Heart left ventricle (tissue), 16 donors: ENCODE data around the gene METRNL. TPM values are rescaled to one million over a fixed set of nuclear protein-coding genes. Genes with fewer than 3 reads are reported as not detected.
"Not testable (repeated sequence)": the region's sequence is repeated elsewhere in the genome, so short reads cannot be mapped to it uniquely, and the experiment has no call there.

ENCODE experiments used
- ATAC-seq, 4 donors: fragments of 200-7000 bp; cut with Tn5 transposase; one replicate each; pipeline ENCODE4 v1.9.1; 2020 to 2022; ENCODE audit warnings: moderate library complexity in 4 of 4, mild to moderate bottlenecking in 3 of 4, moderate number of reproducible peaks in 1 of 4
- DNase-seq, 5 donors: peaks; one replicate each; pipeline ENCODE4 v3.0.0-alpha.2; 2020
- H3K27ac ChIP-seq, 12 donors: fragments of 200-600 bp; sonication (generic) in 4 of 12; one replicate each; pipeline versions ENCODE4 v1.5.0 to v1.8.0; 2016 to 2022; ENCODE audit warnings: mild to moderate bottlenecking in 2 of 12
- H3K27me3 ChIP-seq, 9 donors: fragments of 200-600 bp; sonication (generic) in 2 of 9; one replicate each; pipeline versions ENCODE4 v1.5.1 to v1.8.0; 2016 to 2022; ENCODE audit warnings: mild to moderate bottlenecking in 3 of 9
- H3K36me3 ChIP-seq, 9 donors: fragments of 200-600 bp; sonication (generic) in 2 of 9; one replicate each; pipeline versions ENCODE4 v1.5.0 to v1.8.0; 2018 to 2022; ENCODE audit warnings: mild to moderate bottlenecking in 2 of 9
- H3K4me1 ChIP-seq, 12 donors: fragments of 200-600 bp; sonication (generic) in 4 of 12; one replicate each; pipeline versions ENCODE4 v1.5.0 to v1.8.0; 2016 to 2022; ENCODE audit warnings: mild to moderate bottlenecking in 3 of 12
- H3K4me3 ChIP-seq, 12 donors: fragments of 200-600 bp; sonication (generic) in 4 of 12; one replicate each; pipeline versions ENCODE4 v1.5.0 to v1.8.0; 2017 to 2022; ENCODE audit warnings: mild to moderate bottlenecking in 9 of 12, moderate library complexity in 4 of 12
- H3K9me3 ChIP-seq, 12 donors: fragments of 200-600 bp; sonication (generic) in 4 of 12; one replicate each; pipeline versions ENCODE4 v1.5.0 to v1.8.0; 2016 to 2022; ENCODE audit warnings: mild to moderate bottlenecking in 1 of 12
- CTCF ChIP-seq, 12 donors: fragments of 200-600 bp; sonication (generic) in 4 of 12; IDR thresholded peaks; one replicate each; pipeline versions ENCODE4 v1.5.0 to v1.8.0; 2018 to 2022; ENCODE audit warnings: antibody characterized with exemption in 12 of 12, mild to moderate bottlenecking in 5 of 12
- POLR2A ChIP-seq, 2 donors: fragments of 450-650 bp; IDR thresholded peaks; one replicate each; pipeline ENCODE4 v1.6.1; 2017; ENCODE audit warnings: antibody characterized with exemption in 2 of 2, mild to moderate bottlenecking in 2 of 2, moderate library complexity in 2 of 2
- WGBS, 4 donors: extraction: QIAGEN DNeasy Blood & Tissue Kit in 2 of 4; methylation state at CpG; one replicate each; pipeline versions ENCODE4 v1.1.5 to v1.1.7; 2013 to 2018; 5-methylcytosine and 5-hydroxymethylcytosine counted together
- intact Hi-C, 10 donors: fragments of 100-400 bp; cut with DNase I; formaldehyde crosslinking; loops; one replicate each; pipeline versions ENCODE4 v1.11.1 to v1.14.2; 2022
- polyA plus RNA-seq, 2 donors: library from polyadenylated mRNA; stranded (reverse); fragments of 200-250 nt; gene quantifications; one replicate each; pipeline ENCODE4 v1.2.3, GENCODE V29; 2013
- total RNA-seq, 9 donors: library from RNA; depleted of rRNA in 2 of 9; stranded (reverse); fragments of >200 nt in 2 of 9; fragmentation: NEBNext Ultra II Directional in 3 of 9; extraction: Animal tissue kit (Norgen Biotek cat#: 25700) in 3 of 9; gene quantifications; one replicate each; pipeline versions ENCODE4 v1.1.0 to v1.2.4, GENCODE V29; 2016 to 2023
- donor health status: ischemic (EF 13 %, LVEDD 7.1; RV severe dilation, severe dysfunction).
- donor health status: healthy with polysubstance abuse.
- donor health status: DM: no; HTN: yes; CAD: no.
- donor health status: DM: no; HTN: no; CAD: no.
- donor health status: ischemic (EF 25% LVEDD 6.9; RV normal size, moderate dysfunction).
- donor health status: ischemic (EF 25% LVEDD 5.7; RV mildly dilated, moderate dysfunction).
- donor health status: healthy.
- donor health status: DM: yes; HTN: yes; CAD: no.
- donor health status: ischemic (EF 35%, LVEDD 5.7; RV mildly dilated, moderate dysfunction).
- donor health status: nonischemic (EF 11% LVEDD 7.7; RV severe dilation, severe dysfunction).
- donor health status: DM: yes; HTN: yes; CAD: no.
- donor health status: PGD.
- donor health status: ischemic (EF 29% LVEDD 5.4; RV normal size, mild dysfunction).
- donor health status: nonischemic (EF 23%, LVEDD 6.1; RV moderate dilation, normal function).

METRNL gene
- total and polyA plus RNA-seq, 11 donors = 59.4 to 144 (median 79.5) TPM

DNA sequence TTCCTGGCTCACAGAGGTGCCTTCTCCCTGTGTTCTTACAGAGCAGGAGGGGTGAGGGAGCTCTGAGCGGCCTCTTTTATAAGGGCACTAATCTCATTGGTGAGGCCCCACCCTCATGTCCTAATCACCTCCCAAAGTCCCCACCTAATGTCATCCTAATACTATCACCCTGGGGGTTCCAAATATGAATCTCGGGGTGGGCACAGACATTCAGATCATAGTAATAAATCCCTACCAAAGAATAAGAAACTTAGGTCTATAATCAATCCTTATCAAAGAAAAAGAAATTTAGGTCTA lies 32.3 kb upstream of the METRNL start:
- no peak for DNase-seq

DNA sequence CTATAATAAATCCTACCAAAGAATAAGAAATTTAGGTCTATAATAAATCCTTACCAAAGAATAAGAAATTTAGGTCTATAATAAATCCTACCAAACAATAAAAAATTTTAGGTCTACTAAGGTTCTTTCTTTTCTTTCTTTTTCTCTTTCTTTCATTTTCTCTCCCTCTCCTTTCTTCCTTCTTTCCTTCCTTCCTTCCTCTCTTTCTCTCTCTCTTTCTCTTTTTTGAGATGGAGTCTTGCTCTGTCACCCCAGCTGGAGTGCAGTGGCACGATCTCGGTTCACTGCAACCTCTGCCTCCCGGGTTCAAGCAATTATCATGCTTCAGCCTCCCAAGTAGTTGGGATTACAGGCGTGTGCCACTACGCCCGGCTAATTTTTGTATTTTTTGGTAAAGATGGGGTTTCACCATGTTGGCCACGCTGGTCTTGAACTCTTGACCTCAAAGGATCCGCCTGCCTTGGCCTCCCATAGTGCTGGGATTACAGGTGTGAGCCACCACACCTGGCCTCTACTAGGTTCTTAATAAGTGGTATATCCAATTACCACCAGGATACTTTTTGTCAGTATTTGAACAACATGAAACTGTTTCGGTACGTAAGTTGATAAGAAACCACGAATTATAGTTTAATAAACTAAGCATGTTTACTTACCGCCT lies 31.5 kb upstream of the METRNL start:
- H3K27me3 ChIP-seq, DNase-seq, ATAC-seq, H3K36me3 ChIP-seq: not testable (repeated sequence)
- intact Hi-C loops = loop anchor here in 1 of 10 donors (10.0 kb wide), 1 partner anchor 53 kb away; no protein-coding TSS in a partner anchor
- Histone ChIP-seq H3K4me1 (peaks cover 0 to 20% (median 10%) of the 10 kb centered on the region in 12 donors), H3K9me3 (peaks cover 0 to 11% (median 0%) of the 10 kb centered on the region in 12 donors), H3K27ac (peak overlapping the region in 2 of 12 donors; percentile 24 to 95), H3K4me3 (peak overlapping the region in 2 of 12 donors; percentile 8 to 41)
- WGBS, 4 donors = 84 to 95% (median 93%) methylated on average over 12 of the region's 12 CpGs

More for the DNA sequence above, 32.3 kb upstream of the METRNL start:
- Histone ChIP-seq H3K9me3 (peaks cover 0 to 19% (median 6%) of the 10 kb centered on the region in 12 donors), H3K36me3 (peaks cover 0 to 17% (median 0%) of the 10 kb centered on the region in 9 donors), H3K27ac (no peak overlapping the region), H3K4me1 (peaks cover 0 to 16% (median 6%) of the 10 kb centered on the region in 12 donors), H3K27me3 (no peaks in the 10 kb centered on the region), H3K4me3 (no peak overlapping the region)
- ATAC-seq = no peak
- WGBS, 4 donors = 50 to 72% (median 69%) methylated on average over 2 of the region's 2 CpGs
- TF ChIP-seq POLR2A (IDR thresholded peaks at IDR 0.05) (no peak), CTCF (IDR thresholded peaks at IDR 0.05) (no peak)
- intact Hi-C loops = loop anchor here in 1 of 10 donors (10.0 kb wide), 1 partner anchor 52 kb away; no protein-coding TSS in a partner anchor

DNA sequence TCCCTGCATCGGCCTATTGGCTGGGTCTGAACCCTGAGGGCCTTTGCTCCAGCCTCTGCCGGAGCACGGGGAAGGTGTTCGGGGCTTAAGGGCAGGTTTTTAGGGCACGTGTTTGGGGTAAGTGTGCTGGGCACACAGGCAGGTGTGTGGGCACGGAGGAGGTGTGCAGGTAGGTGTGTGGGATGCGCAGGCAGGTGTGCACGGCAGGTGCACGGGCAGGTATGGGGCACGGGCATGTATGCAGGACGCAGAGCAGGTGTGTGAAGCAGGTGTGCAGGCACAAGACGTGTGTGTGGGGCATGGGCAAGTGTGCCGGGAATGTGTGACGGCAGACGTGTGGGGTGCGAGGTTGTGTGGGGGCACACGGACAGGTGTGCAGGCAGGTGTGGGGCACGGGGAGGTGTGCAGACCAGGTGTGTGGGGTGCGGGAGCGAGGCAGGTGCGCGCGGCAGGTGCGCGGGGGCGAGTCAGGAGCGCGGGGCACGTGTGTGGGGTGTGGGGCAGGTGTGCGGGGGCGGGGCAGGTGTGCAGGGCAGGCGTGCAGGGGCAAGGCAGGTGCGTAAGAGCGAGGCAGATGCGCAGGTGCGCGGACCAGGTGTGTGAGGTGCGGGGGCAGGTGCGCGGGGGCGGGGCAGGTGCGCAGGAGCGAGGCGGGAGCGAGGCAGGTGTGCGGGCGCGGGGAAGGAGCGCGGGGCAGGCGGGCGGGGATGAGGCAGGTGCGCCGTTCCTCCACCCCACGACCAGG lies 28.6 kb upstream of the METRNL start:
- Histone ChIP-seq H3K4me1 (peaks cover 0 to 41% (median 17%) of the 10 kb centered on the region in 12 donors), H3K4me3 (peak overlapping the region; percentile 66 to 93 (median 84)), H3K36me3 (peaks cover 0 to 9% (median 0%) of the 10 kb centered on the region in 9 donors), H3K9me3 (peaks cover 0 to 6% (median 0%) of the 10 kb centered on the region in 12 donors), H3K27me3 (no peaks in the 10 kb centered on the region), H3K27ac (peak overlapping the region in 11 of 12 donors; percentile 59 to 95 (median 81))
- 34 to 38% (median 36%) methylated on average over 52 to 55 of the region's 55 CpGs for WGBS, 4 donors
- no peak for TF ChIP-seq POLR2A (IDR thresholded peaks at IDR 0.05)
- no peak for TF ChIP-seq CTCF (IDR thresholded peaks at IDR 0.05)
- no peak for ATAC-seq
- peak in 2 of 5 donors; percentile 39 to 62 for DNase-seq
- intact Hi-C loops = no loop called here

GRCh38 chr17:83051396-83052240 lies 27.8 kb upstream of the METRNL start:
- Histone ChIP-seq H3K27ac (peak overlapping the region; percentile 27 to 95 (median 86)), H3K9me3 (peaks cover 0 to 6% (median 0%) of the 10 kb centered on the region in 12 donors), H3K36me3 (peaks cover 0 to 6% (median 0%) of the 10 kb centered on the region in 9 donors), H3K4me3 (peak overlapping the region; percentile 66 to 93 (median 84)), H3K27me3 (no peaks in the 10 kb centered on the region), H3K4me1 (peaks cover 0 to 46% (median 25%) of the 10 kb centered on the region in 12 donors)
- DNase-seq (peak; percentile 97 to 99 (median 98)), ATAC-seq (peak; percentile 97 to 98 (median 98))
- intact Hi-C loops = no loop called here
- WGBS, 4 donors = 0 to 1% (median 1%) methylated on average over 16 to 95 of the region's 95 CpGs
- TF ChIP-seq CTCF (IDR thresholded peaks at IDR 0.05) (peak in 1 of 12 donors; percentile 19), POLR2A (IDR thresholded peaks at IDR 0.05) (peak in 1 of 2 donors; percentile 89)
